Measurements from ENCODE around the gene MPZL3.

The MPZL3 gene

GRCh38 chr11:118265954-118266353 is 13.8 kb upstream of the MPZL3 start:
- no peak overlapping the region for H3K27ac ChIP-seq
- no peak for TF ChIP-seq CTCF (conservative IDR thresholded peaks at IDR 0.05)
- TF ChIP-seq ZFX (IDR thresholded peaks at IDR 0.05) = no peak

GRCh38 chr11:118264569-118265465 is 12.7 kb upstream of the MPZL3 start:
- peak overlapping the region; percentile 85 for H3K27ac ChIP-seq

GRCh38 chr11:118263695-118264568 is 11.8 kb upstream of the MPZL3 start, which contains the start of gene MPZL2:
TSS of gene MPZL2 (minus strand) at chr11:118264297. CDS start at chr11:118264153, 144 bp downstream.
- H3K27ac ChIP-seq = peak within 1 kb of the TSS; percentile 85
- no peak for TF ChIP-seq ZFX (IDR thresholded peaks at IDR 0.05)
- peak; percentile 28 for TF ChIP-seq CTCF (conservative IDR thresholded peaks at IDR 0.05)

More at GRCh38 chr11:118264569-118265465, 12.7 kb upstream of the MPZL3 start:
- TF ChIP-seq CTCF (conservative IDR thresholded peaks at IDR 0.05) (peak; percentile 14; the same call in 1 of the 2 replicates), ZFX (IDR thresholded peaks at IDR 0.05) (no peak)

GRCh38 chr11:118263112-118263511 is 10.9 kb upstream of the MPZL3 start:
- TF ChIP-seq CTCF (conservative IDR thresholded peaks at IDR 0.05) = no peak
- TF ChIP-seq ZFX (IDR thresholded peaks at IDR 0.05) = no peak

GRCh38 chr11:118260353-118260752 is 8.2 kb upstream of the MPZL3 start:
- H3K27ac ChIP-seq = no peak overlapping the region
- TF ChIP-seq CTCF (conservative IDR thresholded peaks at IDR 0.05) (no peak), ZFX (IDR thresholded peaks at IDR 0.05) (no peak)

More at GRCh38 chr11:118263112-118263511, 10.9 kb upstream of the MPZL3 start:
- peak overlapping the region; percentile 85; the same call in 1 of the 2 replicates for H3K27ac ChIP-seq

- TF ChIP-seq CTCF (conservative IDR thresholded peaks at IDR 0.05) (no peak), ZFX (IDR thresholded peaks at IDR 0.05) (no peak)
- H3K27ac ChIP-seq = no peak overlapping the region
Observed at GRCh38 chr11:118259138-118259537, 7.0 kb upstream of the MPZL3 start.
